Measurements from ENCODE around the gene TMPRSS11F. TPM values are rescaled to one million over a fixed set of nuclear protein-coding genes. Genes with fewer than 3 reads are reported as not detected.

The TMPRSS11F gene
- total RNA-seq, 1 donor from 2014 or later, result not detected

DNA sequence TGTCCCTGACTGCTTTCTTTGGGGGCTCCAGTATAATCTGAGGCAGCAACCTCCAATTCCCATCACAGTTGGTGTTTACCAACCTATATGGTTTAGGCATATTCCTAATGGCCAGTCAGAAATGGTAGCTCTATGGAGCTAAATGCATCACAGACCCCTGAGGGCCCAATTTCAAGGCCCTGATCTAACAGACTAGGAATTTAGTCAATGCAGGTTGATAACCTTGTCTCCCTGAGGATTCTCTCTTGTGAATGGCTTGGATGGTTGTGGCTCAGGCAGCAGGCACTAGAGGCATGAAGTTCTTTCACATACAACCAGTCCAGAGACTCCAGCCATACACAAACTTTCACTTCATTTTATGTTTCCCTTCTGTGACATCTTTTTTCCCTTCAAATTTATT, 59.4 kb downstream of the TMPRSS11F start:
- H3K4me3 Mint-ChIP-seq, result no peak overlapping the region
- H3K36me3 Mint-ChIP-seq, result no peaks in the 10 kb centered on the region
- H3K9me3 ChIP-seq (ENCODE audit: low read depth), result no peaks in the 10 kb centered on the region
- H3K79me2 ChIP-seq (ENCODE audit: low read depth), result no peaks in the 10 kb centered on the region
- H3K9me3 Mint-ChIP-seq, result no peaks in the 10 kb centered on the region
- H4K20me1 ChIP-seq (ENCODE audit: low read depth), result no peaks in the 10 kb centered on the region
- no peaks in the 10 kb centered on the region for H3F3A ChIP-seq (ENCODE audit: low read depth)
- no peaks in the 10 kb centered on the region for H3K27me3 ChIP-seq
- H2AFZ ChIP-seq (replicated peaks), result no peak overlapping the region
- H3K4me1 Mint-ChIP-seq, result peaks cover 18% of the 10 kb centered on the region
- H3K4me1 ChIP-seq, result peaks cover 14% of the 10 kb centered on the region
- no peaks in the 10 kb centered on the region for H3K27me3 Mint-ChIP-seq (ENCODE audit: insufficient read depth, low read depth)
- no peaks in the 10 kb centered on the region for H3K36me3 ChIP-seq
- H3K4me3 ChIP-seq, result no peak overlapping the region
- DNase-seq (ENCODE audit: low spot score), result no peak
- no peak for TF ChIP-seq EZH2phosphoT487 (IDR thresholded peaks at IDR 0.05)
- TF ChIP-seq, protein P1, sequence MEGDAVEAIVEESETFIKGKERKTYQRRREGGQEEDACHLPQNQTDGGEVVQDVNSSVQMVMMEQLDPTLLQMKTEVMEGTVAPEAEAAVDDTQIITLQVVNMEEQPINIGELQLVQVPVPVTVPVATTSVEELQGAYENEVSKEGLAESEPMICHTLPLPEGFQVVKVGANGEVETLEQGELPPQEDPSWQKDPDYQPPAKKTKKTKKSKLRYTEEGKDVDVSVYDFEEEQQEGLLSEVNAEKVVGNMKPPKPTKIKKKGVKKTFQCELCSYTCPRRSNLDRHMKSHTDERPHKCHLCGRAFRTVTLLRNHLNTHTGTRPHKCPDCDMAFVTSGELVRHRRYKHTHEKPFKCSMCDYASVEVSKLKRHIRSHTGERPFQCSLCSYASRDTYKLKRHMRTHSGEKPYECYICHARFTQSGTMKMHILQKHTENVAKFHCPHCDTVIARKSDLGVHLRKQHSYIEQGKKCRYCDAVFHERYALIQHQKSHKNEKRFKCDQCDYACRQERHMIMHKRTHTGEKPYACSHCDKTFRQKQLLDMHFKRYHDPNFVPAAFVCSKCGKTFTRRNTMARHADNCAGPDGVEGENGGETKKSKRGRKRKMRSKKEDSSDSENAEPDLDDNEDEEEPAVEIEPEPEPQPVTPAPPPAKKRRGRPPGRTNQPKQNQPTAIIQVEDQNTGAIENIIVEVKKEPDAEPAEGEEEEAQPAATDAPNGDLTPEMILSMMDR (IDR thresholded peaks at IDR 0.05), result no peak
- no peak for TF ChIP-seq EZH2 (IDR thresholded peaks at IDR 0.05)
- no peak overlapping the region for H3K27ac ChIP-seq
- no peak overlapping the region for H3K4me2 ChIP-seq
- H3K27ac Mint-ChIP-seq, result no peak overlapping the region
- no peak overlapping the region for H3K9ac ChIP-seq

DNA sequence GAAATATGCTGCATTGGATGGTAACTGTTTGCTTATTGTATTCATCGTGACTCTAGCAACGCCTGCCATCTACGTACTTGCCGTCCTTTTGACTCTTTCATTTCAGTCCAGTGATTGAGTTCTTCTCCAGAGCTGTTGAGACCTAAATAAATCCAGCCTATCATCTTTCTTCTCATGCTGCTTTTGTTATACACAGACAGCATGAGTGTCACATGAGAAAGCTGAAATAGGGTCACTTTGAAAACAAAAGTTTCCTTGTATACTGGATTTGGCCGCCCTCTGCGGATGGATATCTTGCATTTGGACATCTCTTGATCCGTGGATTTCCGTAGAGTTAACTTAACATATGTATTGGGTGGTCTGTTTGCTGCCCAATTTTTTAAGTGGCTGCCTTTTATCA, 67.2 kb downstream of the TMPRSS11F start:
- TF ChIP-seq, protein P1 (IDR thresholded peaks at IDR 0.05), result no peak
- no peak for TF ChIP-seq EZH2phosphoT487 (IDR thresholded peaks at IDR 0.05)
- no peak for TF ChIP-seq EZH2 (IDR thresholded peaks at IDR 0.05)
- H3K9ac ChIP-seq, result no peak overlapping the region
- Mint-ChIP-seq H3K9me3 (no peaks in the 10 kb centered on the region), H3K4me3 (no peak overlapping the region), H3K27me3 (ENCODE audit: insufficient read depth, low read depth) (no peaks in the 10 kb centered on the region), H3K4me1 (no peaks in the 10 kb centered on the region), H3K36me3 (no peaks in the 10 kb centered on the region), H3K27ac (no peak overlapping the region)
- H3K4me3 ChIP-seq, result no peak overlapping the region
- H4K20me1 ChIP-seq (ENCODE audit: low read depth), result no peaks in the 10 kb centered on the region
- no peaks in the 10 kb centered on the region for H3K27me3 ChIP-seq
- H3K27ac ChIP-seq, result no peak overlapping the region
- peak overlapping the region; percentile 68 for H2AFZ ChIP-seq (replicated peaks)
- H3K36me3 ChIP-seq, result no peaks in the 10 kb centered on the region
- H3K9me3 ChIP-seq (ENCODE audit: low read depth), result no peaks in the 10 kb centered on the region
- no peaks in the 10 kb centered on the region for H3K79me2 ChIP-seq (ENCODE audit: low read depth)
- no peak for DNase-seq (ENCODE audit: low spot score)
- no peaks in the 10 kb centered on the region for H3F3A ChIP-seq (ENCODE audit: low read depth)
- H3K4me2 ChIP-seq, result no peak overlapping the region
- no peaks in the 10 kb centered on the region for H3K4me1 ChIP-seq

DNA sequence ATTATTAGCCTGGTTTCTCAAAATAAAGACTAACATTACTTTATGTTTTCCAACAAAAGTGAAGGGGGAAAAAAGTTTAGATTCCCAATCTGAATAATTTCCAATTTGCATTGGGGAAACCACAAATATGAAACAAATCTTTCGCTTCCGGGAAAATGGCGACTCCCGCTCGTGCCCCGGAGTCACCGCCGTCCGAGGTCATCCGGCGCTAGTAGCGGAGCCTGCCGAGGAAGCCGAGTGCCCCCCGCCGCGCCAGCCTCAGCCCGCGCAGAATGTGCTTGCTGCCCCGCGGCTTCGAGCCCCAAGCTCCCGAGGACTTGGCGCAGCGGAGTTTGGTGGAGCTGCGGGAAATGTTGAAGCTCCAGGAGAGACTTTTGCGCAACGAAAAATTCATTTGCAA, 91.4 kb downstream of the TMPRSS11F start:
- no peaks in the 10 kb centered on the region for H3K27me3 Mint-ChIP-seq (ENCODE audit: insufficient read depth, low read depth)
- no peaks in the 10 kb centered on the region for H3K27me3 ChIP-seq
- H3K4me2 ChIP-seq, result no peak overlapping the region
- H4K20me1 ChIP-seq (ENCODE audit: low read depth), result no peaks in the 10 kb centered on the region
- no peak overlapping the region for H3K4me3 Mint-ChIP-seq
- H3K9me3 Mint-ChIP-seq, result no peaks in the 10 kb centered on the region
- H3F3A ChIP-seq (ENCODE audit: low read depth), result no peaks in the 10 kb centered on the region
- no peak overlapping the region for H2AFZ ChIP-seq (replicated peaks)
- H3K4me1 Mint-ChIP-seq, result no peaks in the 10 kb centered on the region
- H3K4me1 ChIP-seq, result no peaks in the 10 kb centered on the region
- H3K79me2 ChIP-seq (ENCODE audit: low read depth), result no peaks in the 10 kb centered on the region
- H3K9me3 ChIP-seq (ENCODE audit: low read depth), result no peaks in the 10 kb centered on the region
- no peak overlapping the region for H3K27ac Mint-ChIP-seq
- TF ChIP-seq EZH2phosphoT487 (IDR thresholded peaks at IDR 0.05) (no peak), EZH2 (IDR thresholded peaks at IDR 0.05) (no peak)
- TF ChIP-seq, protein P1 (IDR thresholded peaks at IDR 0.05), result no peak
- no peak overlapping the region for H3K4me3 ChIP-seq
- no peak overlapping the region for H3K9ac ChIP-seq
- H3K36me3 Mint-ChIP-seq, result no peaks in the 10 kb centered on the region
- H3K36me3 ChIP-seq, result no peaks in the 10 kb centered on the region
- H3K27ac ChIP-seq, result no peak overlapping the region
- no peak for DNase-seq (ENCODE audit: low spot score)

Measured in neural progenitor cell (in vitro differentiated cells).